ENCODE results near the gene ANG. TPM values are rescaled to one million over a fixed set of nuclear protein-coding genes. Genes with fewer than 3 reads are reported as not detected.
A peak's percentile ranks its signal among the peaks of the same experiment; 100 is the strongest.
"Not testable (repeated sequence)": the region's sequence is repeated elsewhere in the genome, so short reads cannot be mapped to it uniquely, and the experiment has no call there.

Gene ANG
- total and polyA plus RNA-seq, 4 donors: 19.7 to 30.3 (median 21.4) TPM

- H3K36me3 ChIP-seq (ENCODE audit: control insufficient read depth in 1 of 2, insufficient read depth in 2 of 2, low read length in 1 of 2): no peaks in the 10 kb centered on the region
- no peak overlapping the region for H3K4me3 ChIP-seq (ENCODE audit: low read length in 2 of 2)
- no peak for DNase-seq
- no peak overlapping the region for H3K27ac ChIP-seq (ENCODE audit: low read depth in 1 of 2, low read length in 2 of 2)
- no peaks in the 10 kb centered on the region for H3K4me1 ChIP-seq (ENCODE audit: control insufficient read depth in 1 of 2, insufficient read depth in 2 of 2, low read length in 2 of 2)
- no peak for ATAC-seq (ENCODE audit: low FRiP score)
- H3K9me3 ChIP-seq (ENCODE audit: control insufficient read depth, low read length): peaks cover 3% of the 10 kb centered on the region
- intact Hi-C loops (cut with DNase I): no loop called here
- peaks cover 0 to 5% of the 10 kb centered on the region in 2 donors for H3K27me3 ChIP-seq (ENCODE audit: control insufficient read depth in 1 of 2, insufficient read depth in 2 of 2, low read length in 1 of 2)
- whole genome bisulfite sequencing, 2 donors: 71 to 72% methylated on average over 4 of the region's 4 CpGs
These were observed 32.3 kb upstream of the ANG start for GRCh38 chr14:20656274-20656673.

- Histone ChIP-seq H3K9me3 (ENCODE audit: control insufficient read depth, low read length) (peaks cover 3% of the 10 kb centered on the region), H3K27ac (ENCODE audit: low read depth in 1 of 2, low read length in 2 of 2) (no peak overlapping the region), H3K36me3 (ENCODE audit: control insufficient read depth in 1 of 2, insufficient read depth in 2 of 2, low read length in 1 of 2) (no peaks in the 10 kb centered on the region), H3K4me1 (ENCODE audit: control insufficient read depth in 1 of 2, insufficient read depth in 2 of 2, low read length in 2 of 2) (no peaks in the 10 kb centered on the region), H3K4me3 (ENCODE audit: low read length in 2 of 2) (no peak overlapping the region), H3K27me3 (ENCODE audit: control insufficient read depth in 1 of 2, insufficient read depth in 2 of 2, low read length in 1 of 2) (peaks cover 0 to 5% of the 10 kb centered on the region in 2 donors)
- 20 to 23% methylated on average over 28 of the region's 28 CpGs for WGBS, 2 donors
- DNase-seq (no peak), ATAC-seq (ENCODE audit: low FRiP score) (no peak)
- intact Hi-C loops (cut with DNase I): no loop called here
These were observed 31.1 kb upstream of the ANG start for GRCh38 chr14:20657216-20658211.

GRCh38 chr14:20658246-20658645 is 30.3 kb upstream of the ANG start:
- Histone ChIP-seq H3K36me3 (ENCODE audit: control insufficient read depth in 1 of 2, insufficient read depth in 2 of 2, low read length in 1 of 2) (no peaks in the 10 kb centered on the region), H3K27me3 (ENCODE audit: control insufficient read depth in 1 of 2, insufficient read depth in 2 of 2, low read length in 1 of 2) (peaks cover 0 to 5% of the 10 kb centered on the region in 2 donors), H3K4me1 (ENCODE audit: control insufficient read depth in 1 of 2, insufficient read depth in 2 of 2, low read length in 2 of 2) (no peaks in the 10 kb centered on the region), H3K9me3 (ENCODE audit: control insufficient read depth, low read length) (peaks cover 3% of the 10 kb centered on the region), H3K4me3 (ENCODE audit: low read length in 2 of 2) (no peak overlapping the region), H3K27ac (ENCODE audit: low read depth in 1 of 2, low read length in 2 of 2) (no peak overlapping the region)
- no peak for DNase-seq
- intact Hi-C loops (cut with DNase I): no loop called here
- WGBS, 2 donors: 79 to 87% methylated on average over 3 of the region's 3 CpGs
- no peak for ATAC-seq (ENCODE audit: low FRiP score)

- no peak overlapping the region for H3K27ac ChIP-seq (ENCODE audit: low read depth in 1 of 2, low read length in 2 of 2)
- intact Hi-C loops (cut with DNase I): no loop called here
- DNase-seq (no peak), ATAC-seq (ENCODE audit: low FRiP score) (no peak)
- peaks cover 0 to 3% of the 10 kb centered on the region in 2 donors for H3K27me3 ChIP-seq (ENCODE audit: control insufficient read depth in 1 of 2, insufficient read depth in 2 of 2, low read length in 1 of 2)
- no peaks in the 10 kb centered on the region for H3K36me3 ChIP-seq (ENCODE audit: control insufficient read depth in 1 of 2, insufficient read depth in 2 of 2, low read length in 1 of 2)
- 69 to 70% methylated on average over 6 of the region's 6 CpGs for WGBS, 2 donors
- H3K4me1 ChIP-seq (ENCODE audit: control insufficient read depth in 1 of 2, insufficient read depth in 2 of 2, low read length in 2 of 2): no peaks in the 10 kb centered on the region
- H3K9me3 ChIP-seq (ENCODE audit: control insufficient read depth, low read length): peaks cover 3% of the 10 kb centered on the region
- no peak overlapping the region for H3K4me3 ChIP-seq (ENCODE audit: low read length in 2 of 2)
These were observed 29.2 kb upstream of the ANG start for GRCh38 chr14:20659336-20659735.

- ATAC-seq (ENCODE audit: low FRiP score): no peak
- Histone ChIP-seq H3K27ac (ENCODE audit: low read depth in 1 of 2, low read length in 2 of 2) (no peak overlapping the region), H3K27me3 (ENCODE audit: control insufficient read depth in 1 of 2, insufficient read depth in 2 of 2, low read length in 1 of 2) (peaks cover 0 to 3% of the 10 kb centered on the region in 2 donors), H3K9me3 (ENCODE audit: control insufficient read depth, low read length) (peaks cover 3% of the 10 kb centered on the region), H3K36me3 (ENCODE audit: control insufficient read depth in 1 of 2, insufficient read depth in 2 of 2, low read length in 1 of 2) (no peaks in the 10 kb centered on the region), H3K4me3 (ENCODE audit: low read length in 2 of 2) (no peak overlapping the region), H3K4me1 (ENCODE audit: control insufficient read depth in 1 of 2, insufficient read depth in 2 of 2, low read length in 2 of 2) (no peaks in the 10 kb centered on the region)
- WGBS, 2 donors: 42 to 47% methylated on average over 26 of the region's 26 CpGs
- intact Hi-C loops (cut with DNase I): no loop called here
- no peak for DNase-seq
These were observed 28.7 kb upstream of the ANG start for GRCh38 chr14:20659813-20660395.

DNA sequence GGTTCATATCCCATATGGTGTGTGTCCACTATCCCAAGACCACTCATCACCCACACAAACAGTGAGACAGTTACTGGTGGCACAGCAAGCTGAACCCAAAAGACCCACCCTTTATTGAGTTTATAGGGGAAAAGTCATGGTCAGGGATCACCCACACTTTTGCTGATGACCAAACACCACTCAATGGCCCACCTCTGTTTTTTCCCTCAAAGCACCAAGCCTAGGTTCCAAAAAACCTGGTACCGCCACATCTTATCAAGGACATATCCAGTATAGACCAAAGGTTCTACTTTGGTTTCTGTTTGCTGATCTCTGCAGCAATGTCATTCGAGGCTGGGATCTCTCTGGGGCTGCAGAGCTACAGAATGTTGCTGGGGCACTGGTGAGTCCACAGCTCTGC is 27.4 kb upstream of the ANG start:
- ATAC-seq (ENCODE audit: low FRiP score) (no peak), DNase-seq (no peak)
- Histone ChIP-seq H3K27me3 (ENCODE audit: control insufficient read depth in 1 of 2, insufficient read depth in 2 of 2, low read length in 1 of 2) (peaks cover 0 to under 1% of the 10 kb centered on the region in 2 donors), H3K27ac (ENCODE audit: low read depth in 1 of 2, low read length in 2 of 2) (no peak overlapping the region), H3K36me3 (ENCODE audit: control insufficient read depth in 1 of 2, insufficient read depth in 2 of 2, low read length in 1 of 2) (no peaks in the 10 kb centered on the region), H3K4me3 (ENCODE audit: low read length in 2 of 2) (no peak overlapping the region), H3K4me1 (ENCODE audit: control insufficient read depth in 1 of 2, insufficient read depth in 2 of 2, low read length in 2 of 2) (no peaks in the 10 kb centered on the region), H3K9me3 (ENCODE audit: control insufficient read depth, low read length) (no peaks in the 10 kb centered on the region)
- intact Hi-C loops (cut with DNase I): no loop called here
- WGBS, 2 donors: 72 to 76% methylated on average over 2 of the region's 2 CpGs

DNA sequence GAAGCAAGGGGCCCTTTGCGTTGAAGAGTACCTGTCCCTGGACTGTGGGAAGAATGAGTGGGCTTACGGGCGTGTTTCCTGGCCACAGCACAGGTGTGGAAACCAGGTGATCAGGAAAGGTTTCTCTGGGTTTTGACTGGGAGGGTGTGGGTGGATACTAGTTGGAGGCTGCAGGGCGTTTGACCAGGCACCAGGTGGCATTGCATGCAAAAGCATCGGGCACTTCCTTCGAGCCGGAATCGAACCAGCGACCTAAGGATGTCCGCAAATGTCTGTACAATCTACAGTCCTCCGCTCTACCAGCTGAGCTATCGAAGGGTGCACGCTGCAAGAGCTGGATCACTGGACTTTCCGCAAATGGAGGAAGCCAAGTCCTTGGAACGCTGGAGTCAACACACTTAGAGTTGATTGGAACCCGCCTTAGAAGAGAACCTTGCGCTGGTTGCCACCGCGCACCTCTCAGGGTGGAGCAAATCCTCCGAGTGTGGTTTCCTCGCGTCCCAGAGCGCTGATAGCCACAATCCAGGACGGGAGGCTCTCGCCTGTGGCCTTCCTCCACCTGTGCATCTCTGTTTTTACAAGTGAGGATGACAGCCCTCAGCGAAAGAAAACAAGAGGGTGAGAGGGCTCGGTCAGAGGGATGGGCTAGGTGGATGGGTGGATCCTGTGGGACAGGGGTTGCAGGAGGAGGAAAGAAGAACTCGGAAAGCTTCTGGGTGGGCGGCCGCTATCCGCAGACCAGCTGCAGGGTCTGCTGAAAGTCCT is 25.4 kb upstream of the ANG start:
- H3K4me3 ChIP-seq (ENCODE audit: low read length in 2 of 2): no peak overlapping the region
- H3K36me3 ChIP-seq (ENCODE audit: control insufficient read depth in 1 of 2, insufficient read depth in 2 of 2, low read length in 1 of 2): no peaks in the 10 kb centered on the region
- ATAC-seq (ENCODE audit: low FRiP score) (peak; percentile 72), DNase-seq (peak; percentile 74 to 86)
- intact Hi-C loops (cut with DNase I): no loop called here
- no peak overlapping the region for H3K27ac ChIP-seq (ENCODE audit: low read depth in 1 of 2, low read length in 2 of 2)
- no peaks in the 10 kb centered on the region for H3K9me3 ChIP-seq (ENCODE audit: control insufficient read depth, low read length)
- WGBS, 2 donors: 2 to 3% methylated on average over 31 of the region's 31 CpGs
- no peaks in the 10 kb centered on the region for H3K4me1 ChIP-seq (ENCODE audit: control insufficient read depth in 1 of 2, insufficient read depth in 2 of 2, low read length in 2 of 2)
- H3K27me3 ChIP-seq (ENCODE audit: control insufficient read depth in 1 of 2, insufficient read depth in 2 of 2, low read length in 1 of 2): no peaks in the 10 kb centered on the region

DNA sequence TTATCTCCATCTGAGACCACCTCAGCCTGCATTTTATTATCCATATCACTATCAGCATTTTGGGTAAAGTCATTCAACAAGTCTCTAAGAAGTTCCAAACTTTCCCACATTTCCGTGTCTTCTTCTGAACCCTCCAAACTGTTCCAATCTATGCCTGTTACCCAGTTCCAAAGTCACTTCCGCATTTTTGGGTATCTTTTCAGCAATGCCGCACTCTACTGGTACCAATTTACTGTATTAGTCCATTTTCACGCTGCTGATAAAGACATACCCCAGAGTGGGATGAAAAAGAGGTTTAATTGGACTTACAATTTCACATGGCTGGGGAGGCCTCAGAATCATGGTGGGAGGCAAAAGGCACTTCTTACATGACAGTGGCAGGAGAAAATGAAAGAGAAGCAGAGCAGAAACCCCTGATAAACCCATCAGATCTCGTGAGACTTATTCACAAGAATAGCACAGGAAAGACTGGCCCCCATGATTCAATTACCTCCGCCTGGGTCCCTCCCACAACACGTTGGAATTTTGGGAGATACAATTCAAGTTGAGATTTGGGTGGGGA is 22.1 kb upstream of the ANG start:
- H3K27ac ChIP-seq (ENCODE audit: low read depth in 1 of 2, low read length in 2 of 2); intact Hi-C loops (cut with DNase I); DNase-seq; H3K36me3 ChIP-seq (ENCODE audit: control insufficient read depth in 1 of 2, insufficient read depth in 2 of 2, low read length in 1 of 2); H3K4me3 ChIP-seq (ENCODE audit: low read length in 2 of 2); H3K9me3 ChIP-seq (ENCODE audit: control insufficient read depth, low read length); H3K27me3 ChIP-seq (ENCODE audit: control insufficient read depth in 1 of 2, insufficient read depth in 2 of 2, low read length in 1 of 2); H3K4me1 ChIP-seq (ENCODE audit: control insufficient read depth in 1 of 2, insufficient read depth in 2 of 2, low read length in 2 of 2); ATAC-seq (ENCODE audit: low FRiP score): not testable (repeated sequence)
- WGBS, 2 donors: 80 to 82% methylated on average over 7 of the region's 7 CpGs

All from aorta (tissue), 5 donors.